Duodenal mucosa (tissue), 2 donors: ENCODE measurements around the gene NECAB2.

Experiments used
- H3K27ac ChIP-seq: one replicate; pipeline ENCODE4 v1.7.0; 2013; ENCODE audit warnings: low read depth, low read length
- H3K27me3 ChIP-seq, 2 donors: one replicate each; pipeline ENCODE4 v1.7.0; 2013; ENCODE audit warnings: low read length in 2 of 2, control low read depth in 1 of 2; ENCODE audit not compliant: insufficient read depth in 2 of 2, control insufficient read depth in 1 of 2
- H3K36me3 ChIP-seq, 2 donors: one replicate each; pipeline ENCODE4 v1.7.0; 2013; ENCODE audit warnings: low read length in 2 of 2, control low read depth in 1 of 2; ENCODE audit not compliant: insufficient read depth in 2 of 2, control insufficient read depth in 1 of 2
- H3K4me1 ChIP-seq, 2 donors: one replicate each; pipeline ENCODE4 v1.7.0; 2013; ENCODE audit warnings: low read length in 2 of 2, control low read depth in 1 of 2; ENCODE audit not compliant: insufficient read depth in 2 of 2, control insufficient read depth in 1 of 2
- H3K4me3 ChIP-seq, 2 donors: one replicate each; pipeline ENCODE4 v1.7.0; 2013; ENCODE audit warnings: low read length in 2 of 2, low read depth in 1 of 2
- H3K9ac ChIP-seq, 2 donors: one replicate each; pipeline ENCODE4 v1.7.0; 2013; ENCODE audit warnings: low read length in 2 of 2, low read depth in 1 of 2
- H3K9me3 ChIP-seq, 2 donors: one replicate each; pipeline ENCODE4 v1.7.0; 2013; ENCODE audit warnings: low read length in 2 of 2, control low read depth in 1 of 2; ENCODE audit not compliant: control insufficient read depth in 1 of 2

The NECAB2 gene

GRCh38 chr16:84042308-84042878, 74.3 kb downstream of the NECAB2 start, which contains the start of gene SLC38A8:
TSS of gene SLC38A8 (minus strand) at chr16:84042795. CDS start at chr16:84042157, 638 bp downstream.
- Histone ChIP-seq H3K36me3 (peaks cover 0 to 3% of the 10 kb centered on the region in 2 donors), H3K27me3 (peaks cover 10 to 18% of the 10 kb centered on the region in 2 donors), H3K9me3 (no peaks in the 10 kb centered on the region), H3K4me3 (no peak within 1 kb of the TSS), H3K9ac (no peak within 1 kb of the TSS), H3K4me1 (no peaks in the 10 kb centered on the region), H3K27ac (no peak within 1 kb of the TSS)

GRCh38 chr16:84042879-84043485, 74.9 kb downstream of the NECAB2 start:
- Histone ChIP-seq H3K4me3 (no peak overlapping the region), H3K9ac (no peak overlapping the region), H3K9me3 (no peaks in the 10 kb centered on the region), H3K36me3 (peaks cover 0 to 7% of the 10 kb centered on the region in 2 donors), H3K27me3 (peaks cover 10 to 18% of the 10 kb centered on the region in 2 donors), H3K27ac (no peak overlapping the region), H3K4me1 (no peaks in the 10 kb centered on the region)

- no peaks in the 10 kb centered on the region for H3K9me3 ChIP-seq
- no peaks in the 10 kb centered on the region for H3K4me1 ChIP-seq
- no peak overlapping the region for H3K27ac ChIP-seq
- H3K36me3 ChIP-seq: peaks cover 0 to 7% of the 10 kb centered on the region in 2 donors
- no peak overlapping the region for H3K9ac ChIP-seq
- H3K4me3 ChIP-seq: no peak overlapping the region
- H3K27me3 ChIP-seq: peaks cover 10 to 18% of the 10 kb centered on the region in 2 donors
Measured at GRCh38 chr16:84043486-84044117, 75.6 kb downstream of the NECAB2 start.

- no peaks in the 10 kb centered on the region for H3K9me3 ChIP-seq
- peaks cover 10 to 18% of the 10 kb centered on the region in 2 donors for H3K27me3 ChIP-seq
- H3K4me3 ChIP-seq: no peak overlapping the region
- no peaks in the 10 kb centered on the region for H3K4me1 ChIP-seq
- H3K9ac ChIP-seq: no peak overlapping the region
- H3K36me3 ChIP-seq: peaks cover 0 to 9% of the 10 kb centered on the region in 2 donors
- no peak overlapping the region for H3K27ac ChIP-seq
Measured at GRCh38 chr16:84044118-84044488, 76.1 kb downstream of the NECAB2 start.

GRCh38 chr16:84045001-84045817, 77.2 kb downstream of the NECAB2 start:
- Histone ChIP-seq H3K4me3 (no peak overlapping the region), H3K27me3 (peaks cover 10 to 18% of the 10 kb centered on the region in 2 donors), H3K9me3 (no peaks in the 10 kb centered on the region), H3K36me3 (peaks cover 0 to 19% of the 10 kb centered on the region in 2 donors), H3K9ac (no peak overlapping the region), H3K4me1 (no peaks in the 10 kb centered on the region), H3K27ac (no peak overlapping the region)

- H3K9me3 ChIP-seq: no peaks in the 10 kb centered on the region
- no peak overlapping the region for H3K4me3 ChIP-seq
Measured at GRCh38 chr16:84045818-84046470, 77.9 kb downstream of the NECAB2 start.

GRCh38 chr16:84047206-84047605, 79.2 kb downstream of the NECAB2 start:
- Histone ChIP-seq H3K4me3 (no peak overlapping the region), H3K27ac (no peak overlapping the region), H3K4me1 (no peaks in the 10 kb centered on the region), H3K27me3 (peaks cover 10 to 18% of the 10 kb centered on the region in 2 donors), H3K9me3 (no peaks in the 10 kb centered on the region), H3K9ac (no peak overlapping the region), H3K36me3 (peaks cover under 1 to 25% of the 10 kb centered on the region in 2 donors)

More at GRCh38 chr16:84045818-84046470, 77.9 kb downstream of the NECAB2 start:
- Histone ChIP-seq H3K27ac (no peak overlapping the region), H3K27me3 (peaks cover 10 to 18% of the 10 kb centered on the region in 2 donors), H3K4me1 (no peaks in the 10 kb centered on the region), H3K9ac (no peak overlapping the region), H3K36me3 (peaks cover 0 to 22% of the 10 kb centered on the region in 2 donors)

GRCh38 chr16:84047626-84048025, 79.6 kb downstream of the NECAB2 start:
- Histone ChIP-seq H3K4me3 (no peak overlapping the region), H3K9me3 (no peaks in the 10 kb centered on the region), H3K4me1 (no peaks in the 10 kb centered on the region), H3K27ac (no peak overlapping the region), H3K27me3 (peaks cover 10 to 18% of the 10 kb centered on the region in 2 donors), H3K36me3 (peaks cover 3 to 28% of the 10 kb centered on the region in 2 donors), H3K9ac (no peak overlapping the region)

GRCh38 chr16:84048270-84048669, 80.2 kb downstream of the NECAB2 start:
- no peak overlapping the region for H3K27ac ChIP-seq
- no peaks in the 10 kb centered on the region for H3K9me3 ChIP-seq
- no peak overlapping the region for H3K9ac ChIP-seq
- peaks cover 3 to 35% of the 10 kb centered on the region in 2 donors for H3K36me3 ChIP-seq
- peaks cover 7 to 13% of the 10 kb centered on the region in 2 donors for H3K27me3 ChIP-seq
- no peaks in the 10 kb centered on the region for H3K4me1 ChIP-seq
- no peak overlapping the region for H3K4me3 ChIP-seq
